GM12878 (cell line): ENCODE data around the gene LARP7. TPM values are rescaled to one million over a fixed set of nuclear protein-coding genes. Genes with fewer than 3 reads are reported as not detected.
A peak's percentile ranks its signal among the peaks of the same experiment; 100 is the strongest.

ENCODE experiments used
- ATAC-seq: fragments of 200-7000 bp; cut with Tn5 transposase; 3 replicates; pipeline ENCODE4 v1.9.1; 2020; ENCODE audit warnings: mild to moderate bottlenecking, moderate library complexity
- Bru-seq: library from RNA; stranded (reverse); fragments of 400-500 nt; gene quantifications from one replicate; lab custom pipeline; 2021; lab: Mats Ljungman, UMichigan
- BruChase-seq, 2 experiments: library from RNA; stranded (reverse); fragments of 400-500 nt; gene quantifications; one replicate each; lab custom pipeline; 2021; lab: Mats Ljungman, UMichigan
- BruUV-seq: library from RNA; stranded (reverse); fragments of 400-500 nt; replicated peaks from 2 replicates; lab custom pipeline; 2021; lab: Mats Ljungman, UMichigan
- CTCF ChIA-PET: fragments of 300-600 bp; sonication (Branson Sonifier 250); formaldehyde crosslinking; extraction: SDS; loops from one replicate; lab custom pipeline; 2021; ENCODE audit warnings: inconsistent platforms; lab: Yijun Ruan, JAX
- POLR2A ChIA-PET: fragments of 350-600 bp; formaldehyde crosslinking; extraction: SDS; loops from one replicate; lab custom pipeline; 2021; ENCODE audit warnings: inconsistent platforms; lab: Charles Lee
- RAD21 ChIA-PET: fragments of 300-600 bp; sonication (Branson Sonifier 250); formaldehyde crosslinking; loops from one replicate; lab custom pipeline; 2023; ENCODE audit warnings: antibody characterized with exemption; ENCODE audit not compliant: unreplicated experiment; lab: Charles Lee
- SMC1A ChIA-PET: fragments of 300-600 bp; sonication (Branson Sonifier 250); formaldehyde crosslinking; loops from one replicate; lab custom pipeline; 2023; ENCODE audit not compliant: unreplicated experiment, uncharacterized antibody; lab: Charles Lee
- DNase-seq: peaks from one replicate; pipeline ENCODE4 v3.0.0-alpha.2; 2011; ENCODE audit warnings: low read depth, low spot score
- FAIRE-seq: peaks from 3 replicates; lab custom pipeline; 2011; peaks lifted over from hg19 to GRCh38; lab: Jason Lieb, UNC
- H2AFZ ChIP-seq: 2 replicates; pipeline ENCODE4 v1.6.0; 2011; ENCODE audit warnings: low read depth, low read length, control low read depth; ENCODE audit not compliant: control insufficient read depth
- H3K27ac ChIP-seq: 2 replicates; pipeline ENCODE4 v1.5.1; 2011; ENCODE audit warnings: control low read depth; ENCODE audit not compliant: control insufficient read depth, insufficient read depth
- H3K27me3 ChIP-seq, 2 experiments: replicated peaks in 1 of 2; 2 replicates each; pipeline versions ENCODE4 v1.6.0 to v1.6.1; 2011; ENCODE audit warnings: low read length in 1 of 2; ENCODE audit not compliant: control insufficient read depth in 2 of 2, insufficient read depth in 2 of 2
- H3K36me3 ChIP-seq, 2 experiments: 2 replicates each; pipeline ENCODE4 v1.5.1; 2011; ENCODE audit warnings: low read length in 1 of 2; ENCODE audit not compliant: control insufficient read depth in 2 of 2, insufficient read depth in 2 of 2
- H3K4me1 ChIP-seq: 2 replicates; pipeline ENCODE4 v1.6.1; 2011; ENCODE audit warnings: mild to moderate bottlenecking, low read length, moderate library complexity, mixed read lengths; ENCODE audit not compliant: control insufficient read depth, insufficient read depth
- H3K4me2 ChIP-seq: 2 replicates; pipeline ENCODE4 v1.6.0; 2011; ENCODE audit warnings: control low read depth; ENCODE audit not compliant: control insufficient read depth, insufficient read depth
- H3K4me3 ChIP-seq: fragments of 200-600 bp; sonication (generic); 2 replicates; pipeline ENCODE4 v1.5.1; 2016
- H3K79me2 ChIP-seq: 2 replicates; pipeline ENCODE4 v1.6.0; 2011; ENCODE audit warnings: low read length; ENCODE audit not compliant: control insufficient read depth, insufficient read depth
- H3K9ac ChIP-seq: 2 replicates; pipeline ENCODE4 v1.8.0; 2011; ENCODE audit warnings: low read length, control low read depth, mixed read lengths; ENCODE audit not compliant: control insufficient read depth, insufficient read depth
- H3K9me3 ChIP-seq: replicated peaks from 3 replicates; pipeline ENCODE4 v1.5.1; 2011; ENCODE audit warnings: mild to moderate bottlenecking, low read length; ENCODE audit not compliant: control insufficient read depth, insufficient read depth
- H4K20me1 ChIP-seq: 2 replicates; pipeline ENCODE4 v1.6.0; 2011; ENCODE audit not compliant: control insufficient read depth, insufficient read depth
- BRCA1 ChIP-seq: IDR thresholded peaks from 2 replicates; pipeline ENCODE4 v1.6.1; 2011; ENCODE audit warnings: low read depth, low read length, improper control_type of control experiment
- EED ChIP-seq: sonication (generic); IDR thresholded peaks from 2 replicates; pipeline ENCODE4 v1.6.1; 2016; ENCODE audit warnings: antibody characterized with exemption, low read depth
- ELK1 ChIP-seq: IDR thresholded peaks from 2 replicates; pipeline ENCODE4 v1.6.1; 2012; ENCODE audit warnings: low read depth, low read length, improper control_type of control experiment
- LARP7 ChIP-seq: fragments of 450-650 bp; IDR thresholded peaks from 2 replicates; pipeline ENCODE4 v1.6.1; 2017; ENCODE audit warnings: mild to moderate bottlenecking
- NFYB ChIP-seq: IDR thresholded peaks from 2 replicates; pipeline ENCODE4 v1.6.1; 2011; ENCODE audit warnings: low read depth, mild to moderate bottlenecking, low read length, improper control_type of control experiment, moderate library complexity; ENCODE audit not compliant: insufficient read depth
- NR2F1 ChIP-seq: fragments of 450-650 bp; conservative IDR thresholded peaks from 2 replicates; pipeline ENCODE4 v1.6.1; 2017; ENCODE audit warnings: mild to moderate bottlenecking
- RUNX3 ChIP-seq: IDR thresholded peaks from 2 replicates; pipeline ENCODE4 v1.6.1; 2012; ENCODE audit warnings: low read length, inconsistent platforms
- SMAD5 ChIP-seq: IDR thresholded peaks from 2 replicates; pipeline ENCODE4 v1.6.1; 2016; ENCODE audit warnings: antibody characterized with exemption, low read depth
- SMARCA5 ChIP-seq: fragments of 450-650 bp; IDR thresholded peaks from 2 replicates; pipeline ENCODE4 v1.6.1; 2017; ENCODE audit warnings: mild to moderate bottlenecking
- SUPT20H ChIP-seq: IDR thresholded peaks from 2 replicates; pipeline ENCODE4 v1.6.1; 2011; ENCODE audit warnings: low read depth, mild to moderate bottlenecking, low read length, moderate library complexity, borderline replicate concordance; ENCODE audit not compliant: control insufficient read depth
- ZNF217 ChIP-seq: fragments of 450-650 bp; IDR thresholded peaks from 2 replicates; pipeline ENCODE4 v1.6.1; 2017; ENCODE audit warnings: antibody characterized with exemption, mild to moderate bottlenecking
- ZSCAN29 ChIP-seq: fragments of 450-650 bp; IDR thresholded peaks from 2 replicates; pipeline ENCODE4 v1.6.1; 2017; ENCODE audit warnings: mild to moderate bottlenecking, moderate library complexity
- ZZZ3 ChIP-seq: IDR thresholded peaks from 2 replicates; pipeline ENCODE4 v1.6.1; 2011; ENCODE audit warnings: low read depth; ENCODE audit not compliant: control insufficient read depth, insufficient read length
- WGBS: methylation state at CpG from one replicate; pipeline ENCODE4 v1.1.6; 2016; ENCODE audit warnings: low lambda C conversion rate; ENCODE audit not compliant: insufficient replicate concordance, insufficient coverage; ENCODE audit errors: missing lambda C conversion rate; 5-methylcytosine and 5-hydroxymethylcytosine counted together
- in situ Hi-C: fragments of 300-500 bp; cut with MboI; formaldehyde crosslinking; loops from 9 replicates; pipeline ENCODE4 v1.14.3; 2018; ENCODE audit warnings: mixed read lengths
- intact Hi-C: fragments of 100-400 bp; cut with micrococcal nuclease; formaldehyde crosslinking; loops from one replicate; pipeline ENCODE4 v1.14.2; 2022; ENCODE audit not compliant: unreplicated experiment
- long read RNA-seq, 2 experiments: library from polyadenylated mRNA; unstranded; transcript quantifications; one replicate each; pipeline ENCODE4 v2.0.0, GENCODE V29; 2019 to 2020
- polyA minus RNA-seq, 3 experiments: library from RNA; depleted of rRNA, polyadenylated mRNA; stranded (reverse); fragments of >200 nt; gene quantifications; 2 replicates each; pipeline ENCODE4 v1.2.3, GENCODE V29; 2011
- polyA plus RNA-seq, 11 experiments: library from polyadenylated mRNA; depleted of rRNA in 4 of 11; unstranded in 6 of 11; stranded (reverse) in 5 of 11; fragments of >200 nt; fragmentation: Nextera tagmentation in 4 of 11; fragmentation: Illumina TruSeq in 1 of 11; extraction: Ambion mirVana in 4 of 11; extraction: Trizol in 1 of 11; gene quantifications; 1 replicate in 1 of 11; 2 replicates in 10 of 11; pipeline versions ENCODE4 v1.2.1 to v1.2.3, GENCODE V29; 2011 to 2016; ENCODE audit warnings: inconsistent platforms in 2 of 11, missing spikeins in 2 of 11, low read depth in 1 of 11
- total RNA-seq, 4 experiments: library from RNA; depleted of rRNA in 3 of 4; stranded (reverse); fragments of >200 nt in 3 of 4; fragmentation: Illumina TruSeq in 1 of 4; extraction: Trizol in 1 of 4; gene quantifications; 2 replicates each; pipeline versions ENCODE4 v1.2.1 to v1.2.3, GENCODE V29; 2013 to 2021
- TF ChIP-seq, protein P1 (sequence below): fragments of 450-650 bp; formaldehyde crosslinking; IDR thresholded peaks from 2 replicates; pipeline ENCODE4 v1.4.0; 2022; ENCODE audit warnings: mild to moderate bottlenecking, moderate library complexity

Gene LARP7
- 60.3 and 66.4 TPM in 2 replicates for total RNA-seq (2013; cell fraction: nucleolus; rRNA removed)
- 27.8 and 41.8 TPM in 2 replicates for total RNA-seq (2014; rRNA removed)
- 85.5 and 88.1 TPM in 2 replicates for total RNA-seq (2014; rRNA removed; fragmentation: Illumina TruSeq; extraction: Trizol)
- 36.6 and 41.7 TPM in 2 replicates for total RNA-seq (2021)
- 24.3 TPM for polyA plus RNA-seq (2011; ENCODE audit: low read depth)
- polyA plus RNA-seq (2011; rRNA removed), result 49.5 and 111 TPM in 2 replicates
- 6.0 and 8.0 TPM in 2 replicates for polyA plus RNA-seq (2011; cell fraction: cytosol; rRNA removed)
- polyA plus RNA-seq (2011; cell fraction: nucleus; rRNA removed), result 22.2 and 32.5 TPM in 2 replicates
- polyA plus RNA-seq (2012), result 41.9 and 47.0 TPM in 2 replicates
- 84.9 and 111 TPM in 2 replicates for polyA plus RNA-seq (2014; fragmentation: Illumina TruSeq; extraction: Trizol)
- 100 to 1,000 TPM in 1 of 2 experiments, 10 to 100 TPM in 1; 79.0 to 107 TPM for polyA plus RNA-seq (2014; fragmentation: Nextera tagmentation; extraction: Ambion mirVana)
- polyA plus RNA-seq (2014; rRNA removed), result 32.2 and 44.4 TPM in 2 replicates
- 10 to 100 TPM; 59.1 to 64.4 TPM for polyA plus RNA-seq (2016; fragmentation: Nextera tagmentation; extraction: Ambion mirVana)
- 4.6 and 5.3 TPM in 2 replicates for polyA minus RNA-seq (2011; rRNA and poly(A)+ RNA removed)
- 5.2 and 10.4 TPM in 2 replicates for polyA minus RNA-seq (2011; cell fraction: cytosol; rRNA and poly(A)+ RNA removed)
- polyA minus RNA-seq (2011; cell fraction: nucleus; rRNA and poly(A)+ RNA removed), result 7.6 and 18.1 TPM in 2 replicates
- Bru-seq, nascent RNA, result percentile 87 among the genes with signal in this experiment
- percentile 89 among the genes with signal in this experiment for BruChase-seq, experiment 1, labeled RNA remaining after a 6-hour chase
- BruChase-seq, experiment 2, labeled RNA remaining after a 2-hour chase, result percentile 88 among the genes with signal in this experiment
- long read RNA-seq, experiment 1, transcript LARP7-202 (13 exons, 2,286 nt), result major isoform, 14 of 50 reads
- long read RNA-seq, experiment 1, partial matches to known transcripts, result 23 of 50 reads
- long read RNA-seq, experiment 1, other reads (novel, unspliced or antisense), result 7 of 50 reads
- long read RNA-seq, experiment 2, transcript LARP7-206 (7 exons, 1,047 nt), result major isoform, 6 of 69 reads
- long read RNA-seq, experiment 2, partial matches to known transcripts, result 55 of 69 reads
- long read RNA-seq, experiment 2, other reads (novel, unspliced or antisense), result 8 of 69 reads

GRCh38 chr4:112636688-112637551 lies at the start of gene LARP7, which contains the start of gene ZGRF1:
Gene LARP7 (plus strand): TSS chr4:112637143. CDS start chr4:112644670, 7,527 bp downstream.
Gene ZGRF1 (minus strand): TSS chr4:112636909. CDS start chr4:112633176, 3,733 bp downstream.
- ATAC-seq (peak; percentile 94), DNase-seq (peak; percentile 96), FAIRE-seq (peak; percentile 97)
- Histone ChIP-seq H3K27ac (peak within 1 kb of the TSS; percentile 98), H3K4me2 (peak within 1 kb of the TSS; percentile 60), H3K9ac (peak within 1 kb of the TSS; percentile 90), H3K36me3 (peaks cover 0 to 3% of the 10 kb centered on the region in 2 experiments; a peak in 1 of 4 replicates), H3K4me3 (peak within 1 kb of the TSS; percentile 87), H3K27me3 (no peaks in the 10 kb centered on the region), H3K79me2 (peaks cover 54% of the 10 kb centered on the region), H3K9me3 (no peaks in the 10 kb centered on the region), H4K20me1 (no peaks in the 10 kb centered on the region), H3K4me1 (peaks cover 20% of the 10 kb centered on the region), H2AFZ (peak within 1 kb of the TSS; percentile 99)
- ChIA-PET CTCF (interaction anchor here (0.7 to 6.6 kb wide), 12 partner anchors 9 to 309 kb away, joined by 3 to 205 read pairs (median 4); no protein-coding TSS in a partner anchor), POLR2A (interaction anchor here (1.0 kb wide), 1 partner anchor 9 kb away, joined by 3 read pairs; no protein-coding TSS in a partner anchor), SMC1A (interaction anchor here (0.6 to 3.6 kb wide), 4 partner anchors 12 to 127 kb away, joined by 3 to 46 read pairs (median 8); no protein-coding TSS in a partner anchor), RAD21 (interaction anchor here (0.8 to 2.1 kb wide), 5 partner anchors 9 to 402 kb away, joined by 3 to 8 read pairs (median 4); no protein-coding TSS in a partner anchor)
- BruUV-seq, result no TSS peak
- WGBS, result 1% methylated on average over 66 of the region's 66 CpGs
- in situ Hi-C loops (loop anchor here (5.0 kb wide), 2 partner anchors 125 to 300 kb away; no protein-coding TSS in a partner anchor), intact Hi-C loops (loop anchor here (1.0 kb wide), 2 partner anchors 128 to 406 kb away; partner anchors contain the start of gene AP1AR)
- TF ChIP-seq ELK1, result peak; percentile 74
- TF ChIP-seq SUPT20H, result no peak
- 0 out of 2 replicates have a peak, but pooled peaks have one; percentile 43 for TF ChIP-seq SMARCA5
- no peak for TF ChIP-seq EED
- TF ChIP-seq ZSCAN29, result no peak
- TF ChIP-seq BRCA1, result no peak
- TF ChIP-seq SMAD5, result 0 out of 2 replicates have a peak, but pooled peaks have one; percentile 64
- TF ChIP-seq, protein P1, sequence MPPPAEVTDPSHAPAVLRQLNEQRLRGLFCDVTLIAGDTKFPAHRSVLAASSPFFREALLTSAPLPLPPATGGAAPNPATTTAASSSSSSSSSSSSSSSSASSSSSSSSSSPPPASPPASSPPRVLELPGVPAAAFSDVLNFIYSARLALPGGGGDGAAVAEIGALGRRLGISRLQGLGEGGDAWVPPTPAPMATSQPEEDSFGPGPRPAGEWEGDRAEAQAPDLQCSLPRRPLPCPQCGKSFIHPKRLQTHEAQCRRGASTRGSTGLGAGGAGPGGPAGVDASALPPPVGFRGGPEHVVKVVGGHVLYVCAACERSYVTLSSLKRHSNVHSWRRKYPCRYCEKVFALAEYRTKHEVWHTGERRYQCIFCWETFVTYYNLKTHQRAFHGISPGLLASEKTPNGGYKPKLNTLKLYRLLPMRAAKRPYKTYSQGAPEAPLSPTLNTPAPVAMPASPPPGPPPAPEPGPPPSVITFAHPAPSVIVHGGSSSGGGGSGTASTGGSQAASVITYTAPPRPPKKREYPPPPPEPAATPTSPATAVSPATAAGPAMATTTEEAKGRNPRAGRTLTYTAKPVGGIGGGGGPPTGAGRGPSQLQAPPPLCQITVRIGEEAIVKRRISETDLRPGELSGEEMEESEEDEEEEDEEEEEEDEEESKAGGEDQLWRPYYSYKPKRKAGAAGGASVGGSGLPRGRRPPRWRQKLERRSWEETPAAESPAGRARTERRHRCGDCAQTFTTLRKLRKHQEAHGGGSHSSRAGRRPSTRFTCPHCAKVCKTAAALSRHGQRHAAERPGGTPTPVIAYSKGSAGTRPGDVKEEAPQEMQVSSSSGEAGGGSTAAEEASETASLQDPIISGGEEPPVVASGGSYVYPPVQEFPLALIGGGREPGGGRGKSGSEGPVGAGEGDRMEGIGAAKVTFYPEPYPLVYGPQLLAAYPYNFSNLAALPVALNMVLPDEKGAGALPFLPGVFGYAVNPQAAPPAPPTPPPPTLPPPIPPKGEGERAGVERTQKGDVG (CRISPR knock-in tag), result no peak
- peak; percentile 35; the same call in 1 of the 2 replicates for TF ChIP-seq LARP7
- peak; percentile 74 for TF ChIP-seq RUNX3
- TF ChIP-seq ZNF217, result no peak
- TF ChIP-seq NR2F1, result peak; percentile 73
- TF ChIP-seq ZZZ3, result no peak
- peak; percentile 75 for TF ChIP-seq NFYB
